NOMO-1 treated with DMSO at 0.1 percent for 48 hours (cell line): ENCODE results near the gene SIPA1L2.
"Not testable (repeated sequence)": the region's sequence is repeated elsewhere in the genome, so short reads cannot be mapped to it uniquely, and the experiment has no call there.

Source experiments
- DNase-seq: peaks from one replicate; lab custom pipeline; 2025; ENCODE audit not compliant: unreplicated experiment; lab: John Stamatoyannopoulos, UW

SIPA1L2 gene

GRCh38 chr1:232620356-232620969, 9.5 kb downstream of the SIPA1L2 start:
- DNase-seq = peak; percentile 74

GRCh38 chr1:232617237-232617636, 12.7 kb downstream of the SIPA1L2 start:
- DNase-seq = peak; percentile 14

GRCh38 chr1:232615306-232615800, 14.6 kb downstream of the SIPA1L2 start:
- DNase-seq = no peak

- DNase-seq = no peak
These were observed 15.1 kb downstream of the SIPA1L2 start for GRCh38 chr1:232614811-232615210.

- no peak for DNase-seq
These were observed 16.1 kb downstream of the SIPA1L2 start for GRCh38 chr1:232613752-232614381.

GRCh38 chr1:232612836-232613235, 17.1 kb downstream of the SIPA1L2 start:
- DNase-seq = not testable (repeated sequence)

GRCh38 chr1:232611834-232612233, 18.1 kb downstream of the SIPA1L2 start:
- DNase-seq = no peak

- peak; percentile 61 for DNase-seq
These were observed 18.8 kb downstream of the SIPA1L2 start for GRCh38 chr1:232610902-232611745.

- DNase-seq = no peak
These were observed 19.6 kb downstream of the SIPA1L2 start for GRCh38 chr1:232610192-232610901.

- DNase-seq = no peak
These were observed 21.5 kb downstream of the SIPA1L2 start for GRCh38 chr1:232608427-232608826.

- DNase-seq = no peak
These were observed 27.3 kb downstream of the SIPA1L2 start for GRCh38 chr1:232602622-232603021.

GRCh38 chr1:232600424-232601258, 29.3 kb downstream of the SIPA1L2 start:
- peak; percentile 67 for DNase-seq

- DNase-seq = peak; percentile 6
These were observed 30.5 kb downstream of the SIPA1L2 start for GRCh38 chr1:232599178-232600041.

- no peak for DNase-seq
These were observed 31.1 kb downstream of the SIPA1L2 start for GRCh38 chr1:232598837-232599177.

GRCh38 chr1:232598133-232598532, 31.8 kb downstream of the SIPA1L2 start:
- DNase-seq = no peak

GRCh38 chr1:232597721-232598120, 32.2 kb downstream of the SIPA1L2 start:
- no peak for DNase-seq

GRCh38 chr1:232596666-232597303, 33.1 kb downstream of the SIPA1L2 start:
- peak; percentile 28 for DNase-seq

GRCh38 chr1:232594768-232595698, 34.9 kb downstream of the SIPA1L2 start:
- DNase-seq = no peak
